Esophagus muscularis mucosa (tissue), 4 donors: Measurements from ENCODE around the gene MRC2. TPM values are rescaled to one million over a fixed set of nuclear protein-coding genes. Genes with fewer than 3 reads are reported as not detected.

Experiments
- DNase-seq: peaks from one replicate; pipeline ENCODE4 v3.0.0-alpha.2; 2017; ENCODE audit errors: extremely low spot score
- H3K27ac ChIP-seq, 4 donors: fragments of 200-600 bp; sonication (generic); replicated peaks in 1 of 4; 1 replicate in 3 of 4; 2 replicates in 1 of 4; pipeline ENCODE4 v1.5.1; 2016 to 2019; ENCODE audit warnings: mild to moderate bottlenecking in 1 of 4
- H3K27me3 ChIP-seq, 4 donors: fragments of 200-600 bp; sonication (generic); one replicate each; pipeline versions ENCODE4 v1.5.1 to v1.6.0; 2016 to 2019
- H3K36me3 ChIP-seq, 4 donors: fragments of 200-600 bp; sonication (generic); one replicate each; pipeline ENCODE4 v1.5.1; 2016 to 2019
- H3K4me1 ChIP-seq, 4 donors: fragments of 200-600 bp; sonication (generic); one replicate each; pipeline ENCODE4 v1.5.1; 2016 to 2019
- H3K4me3 ChIP-seq, 4 donors: fragments of 200-600 bp; sonication (generic); 1 replicate in 2 of 4; 2 replicates in 2 of 4; pipeline ENCODE4 v1.5.1; 2016 to 2019; ENCODE audit warnings: mild to moderate bottlenecking in 4 of 4, moderate library complexity in 1 of 4
- H3K9me3 ChIP-seq, 4 donors: fragments of 200-600 bp; sonication (generic); 1 replicate in 3 of 4; 2 replicates in 1 of 4; pipeline ENCODE4 v1.5.1; 2016 to 2019
- EP300 ChIP-seq: sonication (generic); formaldehyde crosslinking; IDR thresholded peaks from one replicate; pipeline ENCODE4 v1.6.1; 2017; ENCODE audit warnings: antibody characterized with exemption
- POLR2A ChIP-seq: fragments of 450-650 bp; IDR thresholded peaks from one replicate; pipeline ENCODE4 v1.6.1; 2017; ENCODE audit warnings: antibody characterized with exemption, moderate library complexity, mild to moderate bottlenecking, low read depth
- POLR2AphosphoS5 ChIP-seq, 2 donors: sonication (generic); formaldehyde crosslinking; IDR thresholded peaks; one replicate each; pipeline ENCODE4 v1.6.1; 2017; ENCODE audit warnings: antibody characterized with exemption in 2 of 2
- WGBS: methylation state at CpG from one replicate; pipeline ENCODE4 v1.1.5; 2018; 5-methylcytosine and 5-hydroxymethylcytosine counted together
- intact Hi-C: fragments of 100-400 bp; cut with DNase I; formaldehyde crosslinking; loops from one replicate; pipeline ENCODE4 v1.15.1; 2023
- total RNA-seq, 4 donors: library from RNA; depleted of rRNA; stranded (reverse); fragments of >200 nt; gene quantifications; one replicate each; pipeline versions ENCODE4 v1.1.0 to v1.2.1, GENCODE V29; 2016
- TF ChIP-seq, protein P1 (sequence below), 3 experiments: fragments of 200-600 bp in 2 of 3; fragments of 450-650 bp in 1 of 3; sonication (generic) in 2 of 3; IDR thresholded peaks; one replicate each; pipeline ENCODE4 v1.5.1; 2017 to 2019; ENCODE audit warnings: antibody characterized with exemption in 3 of 3, mild to moderate bottlenecking in 2 of 3, moderate library complexity in 1 of 3

The MRC2 gene
- total RNA-seq, 4 donors from 2014 or later = 31.0 to 57.7 (median 40.4) TPM

GRCh38 chr17:62641951-62642350 lies 14.5 kb downstream of the MRC2 start:
- Histone ChIP-seq H3K4me3 (no peak overlapping the region), H3K36me3 (no peaks in the 10 kb centered on the region), H3K27ac (no peak overlapping the region), H3K9me3 (no peaks in the 10 kb centered on the region), H3K27me3 (no peaks in the 10 kb centered on the region), H3K4me1 (no peaks in the 10 kb centered on the region)
- TF ChIP-seq POLR2AphosphoS5 (IDR thresholded peaks at IDR 0.05) (no peak), EP300 (no peak), POLR2A (no peak)
- TF ChIP-seq, protein P1, sequence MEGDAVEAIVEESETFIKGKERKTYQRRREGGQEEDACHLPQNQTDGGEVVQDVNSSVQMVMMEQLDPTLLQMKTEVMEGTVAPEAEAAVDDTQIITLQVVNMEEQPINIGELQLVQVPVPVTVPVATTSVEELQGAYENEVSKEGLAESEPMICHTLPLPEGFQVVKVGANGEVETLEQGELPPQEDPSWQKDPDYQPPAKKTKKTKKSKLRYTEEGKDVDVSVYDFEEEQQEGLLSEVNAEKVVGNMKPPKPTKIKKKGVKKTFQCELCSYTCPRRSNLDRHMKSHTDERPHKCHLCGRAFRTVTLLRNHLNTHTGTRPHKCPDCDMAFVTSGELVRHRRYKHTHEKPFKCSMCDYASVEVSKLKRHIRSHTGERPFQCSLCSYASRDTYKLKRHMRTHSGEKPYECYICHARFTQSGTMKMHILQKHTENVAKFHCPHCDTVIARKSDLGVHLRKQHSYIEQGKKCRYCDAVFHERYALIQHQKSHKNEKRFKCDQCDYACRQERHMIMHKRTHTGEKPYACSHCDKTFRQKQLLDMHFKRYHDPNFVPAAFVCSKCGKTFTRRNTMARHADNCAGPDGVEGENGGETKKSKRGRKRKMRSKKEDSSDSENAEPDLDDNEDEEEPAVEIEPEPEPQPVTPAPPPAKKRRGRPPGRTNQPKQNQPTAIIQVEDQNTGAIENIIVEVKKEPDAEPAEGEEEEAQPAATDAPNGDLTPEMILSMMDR (IDR thresholded peaks at IDR 0.05) = no peak
- intact Hi-C loops = no loop called here
- WGBS = 71% methylated on average over 6 of the region's 6 CpGs
- DNase-seq = no peak

- WGBS = 84% methylated on average over 6 of the region's 6 CpGs
- no peak for TF ChIP-seq POLR2AphosphoS5 (IDR thresholded peaks at IDR 0.05)
- TF ChIP-seq POLR2A = no peak
- TF ChIP-seq EP300 = no peak
- TF ChIP-seq, protein P1 (IDR thresholded peaks at IDR 0.05) = no peak
- Histone ChIP-seq H3K4me1 (peaks cover under 1 to 7% (median 3%) of the 10 kb centered on the region in 4 donors), H3K9me3 (no peaks in the 10 kb centered on the region), H3K36me3 (no peaks in the 10 kb centered on the region), H3K27me3 (no peaks in the 10 kb centered on the region), H3K27ac (no peak overlapping the region), H3K4me3 (no peak overlapping the region)
- DNase-seq = no peak
- intact Hi-C loops = no loop called here
Observed at GRCh38 chr17:62643496-62643895, 16.0 kb downstream of the MRC2 start.

DNA sequence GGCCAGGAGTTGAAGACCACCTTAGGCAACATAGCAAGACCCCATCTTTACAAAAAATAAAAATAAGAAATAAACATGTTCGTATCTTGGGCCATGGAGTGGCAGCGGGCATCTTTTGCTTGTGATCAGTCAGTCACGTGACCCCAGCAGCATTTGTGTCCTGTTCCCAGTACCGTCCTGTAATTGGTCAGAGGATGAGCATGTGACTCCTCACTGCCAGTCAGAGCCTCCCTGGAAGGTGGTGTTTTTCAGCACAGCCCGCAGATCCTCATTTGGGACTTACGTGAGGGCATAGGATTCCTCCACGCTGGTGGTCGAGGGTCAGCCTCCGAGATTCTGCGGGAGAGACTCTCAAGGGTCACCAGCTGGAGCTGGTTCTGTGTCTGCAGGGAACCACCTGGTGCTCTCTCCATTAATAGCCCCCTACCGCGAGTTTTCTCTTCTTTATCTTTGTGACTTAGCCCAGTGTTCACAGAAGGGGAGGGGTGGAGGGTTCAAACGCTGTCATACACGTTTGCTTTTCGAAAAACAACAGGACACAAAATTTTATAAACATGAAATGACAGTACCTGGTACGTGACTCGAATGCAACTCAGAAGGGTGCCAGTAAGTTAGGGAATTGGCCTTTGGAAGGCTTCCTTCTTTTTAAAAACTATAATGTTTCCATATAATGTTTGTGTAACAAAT lies 17.2 kb downstream of the MRC2 start:
- no peak for DNase-seq
- intact Hi-C loops = no loop called here
- no peaks in the 10 kb centered on the region for H3K27me3 ChIP-seq

GRCh38 chr17:62648251-62648955 lies 20.9 kb downstream of the MRC2 start:
- intact Hi-C loops = no loop called here
- Histone ChIP-seq H3K36me3 (no peaks in the 10 kb centered on the region), H3K9me3 (no peaks in the 10 kb centered on the region), H3K4me1 (peaks cover 23 to 29% (median 26%) of the 10 kb centered on the region in 4 donors), H3K4me3 (no peak overlapping the region), H3K27me3 (peaks cover 0 to 22% (median 4%) of the 10 kb centered on the region in 4 donors), H3K27ac (peak overlapping the region in 3 of 4 donors; percentile 20 to 48 (median 44))
- no peak for TF ChIP-seq POLR2AphosphoS5 (IDR thresholded peaks at IDR 0.05)
- 65% methylated on average over 15 of the region's 15 CpGs for WGBS
- DNase-seq = no peak

More for the DNA sequence above, 17.2 kb downstream of the MRC2 start:
- Histone ChIP-seq H3K36me3 (no peaks in the 10 kb centered on the region), H3K4me3 (no peak overlapping the region), H3K27ac (no peak overlapping the region), H3K9me3 (no peaks in the 10 kb centered on the region), H3K4me1 (peaks cover 9 to 14% (median 11%) of the 10 kb centered on the region in 4 donors)
- 72% methylated on average over 17 of the region's 17 CpGs for WGBS
- no peak for TF ChIP-seq POLR2AphosphoS5 (IDR thresholded peaks at IDR 0.05)
- TF ChIP-seq EP300 = no peak
- no peak for TF ChIP-seq POLR2A
- TF ChIP-seq, protein P1 (IDR thresholded peaks at IDR 0.05) = no peak

- TF ChIP-seq EP300 = no peak
- no peak for TF ChIP-seq POLR2A
- no peak for DNase-seq
Observed at GRCh38 chr17:62648956-62649294, 21.5 kb downstream of the MRC2 start.

More at GRCh38 chr17:62648956-62649294, 21.5 kb downstream of the MRC2 start:
- Histone ChIP-seq H3K36me3 (no peaks in the 10 kb centered on the region), H3K9me3 (no peaks in the 10 kb centered on the region), H3K27me3 (peaks cover 0 to 26% (median 4%) of the 10 kb centered on the region in 4 donors), H3K4me1 (peaks cover 28 to 34% (median 32%) of the 10 kb centered on the region in 4 donors), H3K27ac (peak overlapping the region in 3 of 4 donors; percentile 20 to 48 (median 44)), H3K4me3 (no peak overlapping the region)
- WGBS = 68% methylated on average over 5 of the region's 6 CpGs
- intact Hi-C loops = no loop called here
